NT2/D1 (cell line): ENCODE data around the gene ACAA2.
A peak's percentile ranks its signal among the peaks of the same experiment; 100 is the strongest.

Experiments used
- DNase-seq: peaks from one replicate; pipeline ENCODE4 v3.0.0-alpha.2; 2011; ENCODE audit warnings: low read depth, low spot score
- H3K27me3 ChIP-seq: 2 replicates; pipeline ENCODE4 v1.6.0; 2011; ENCODE audit warnings: mild to moderate bottlenecking; ENCODE audit not compliant: insufficient read length, insufficient read depth
- H3K36me3 ChIP-seq: 2 replicates; pipeline ENCODE4 v1.6.1; 2011; ENCODE audit warnings: mild to moderate bottlenecking, low read length, mixed read lengths; ENCODE audit not compliant: insufficient read depth, insufficient read length
- H3K4me1 ChIP-seq: 2 replicates; pipeline ENCODE4 v1.5.1; 2011; ENCODE audit not compliant: insufficient read depth, insufficient read length
- H3K4me3 ChIP-seq: 2 replicates; pipeline ENCODE4 v1.5.1; 2011; ENCODE audit warnings: low read depth; ENCODE audit not compliant: insufficient read length
- H3K9ac ChIP-seq: 2 replicates; pipeline ENCODE4 v1.6.0; 2011; ENCODE audit warnings: low read depth; ENCODE audit not compliant: insufficient read length
- H3K9me3 ChIP-seq: 2 replicates; pipeline ENCODE4 v1.5.1; 2011; ENCODE audit warnings: mild to moderate bottlenecking, low read length; ENCODE audit not compliant: insufficient read depth
- SUZ12 ChIP-seq: IDR thresholded peaks from 2 replicates; pipeline ENCODE4 v1.6.1; 2011; ENCODE audit not compliant: insufficient read length, insufficient read depth; ENCODE audit errors: extremely low read depth
- YY1 ChIP-seq: IDR thresholded peaks from 2 replicates; pipeline ENCODE4 v1.6.1; 2011; ENCODE audit not compliant: insufficient read length, insufficient read depth
- ZNF274 ChIP-seq: IDR thresholded peaks from 2 replicates; pipeline ENCODE4 v1.6.1; 2011; ENCODE audit warnings: mild to moderate bottlenecking, low read depth, low read length

Gene ACAA2, protein sequence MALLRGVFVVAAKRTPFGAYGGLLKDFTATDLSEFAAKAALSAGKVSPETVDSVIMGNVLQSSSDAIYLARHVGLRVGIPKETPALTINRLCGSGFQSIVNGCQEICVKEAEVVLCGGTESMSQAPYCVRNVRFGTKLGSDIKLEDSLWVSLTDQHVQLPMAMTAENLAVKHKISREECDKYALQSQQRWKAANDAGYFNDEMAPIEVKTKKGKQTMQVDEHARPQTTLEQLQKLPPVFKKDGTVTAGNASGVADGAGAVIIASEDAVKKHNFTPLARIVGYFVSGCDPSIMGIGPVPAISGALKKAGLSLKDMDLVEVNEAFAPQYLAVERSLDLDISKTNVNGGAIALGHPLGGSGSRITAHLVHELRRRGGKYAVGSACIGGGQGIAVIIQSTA

DNA sequence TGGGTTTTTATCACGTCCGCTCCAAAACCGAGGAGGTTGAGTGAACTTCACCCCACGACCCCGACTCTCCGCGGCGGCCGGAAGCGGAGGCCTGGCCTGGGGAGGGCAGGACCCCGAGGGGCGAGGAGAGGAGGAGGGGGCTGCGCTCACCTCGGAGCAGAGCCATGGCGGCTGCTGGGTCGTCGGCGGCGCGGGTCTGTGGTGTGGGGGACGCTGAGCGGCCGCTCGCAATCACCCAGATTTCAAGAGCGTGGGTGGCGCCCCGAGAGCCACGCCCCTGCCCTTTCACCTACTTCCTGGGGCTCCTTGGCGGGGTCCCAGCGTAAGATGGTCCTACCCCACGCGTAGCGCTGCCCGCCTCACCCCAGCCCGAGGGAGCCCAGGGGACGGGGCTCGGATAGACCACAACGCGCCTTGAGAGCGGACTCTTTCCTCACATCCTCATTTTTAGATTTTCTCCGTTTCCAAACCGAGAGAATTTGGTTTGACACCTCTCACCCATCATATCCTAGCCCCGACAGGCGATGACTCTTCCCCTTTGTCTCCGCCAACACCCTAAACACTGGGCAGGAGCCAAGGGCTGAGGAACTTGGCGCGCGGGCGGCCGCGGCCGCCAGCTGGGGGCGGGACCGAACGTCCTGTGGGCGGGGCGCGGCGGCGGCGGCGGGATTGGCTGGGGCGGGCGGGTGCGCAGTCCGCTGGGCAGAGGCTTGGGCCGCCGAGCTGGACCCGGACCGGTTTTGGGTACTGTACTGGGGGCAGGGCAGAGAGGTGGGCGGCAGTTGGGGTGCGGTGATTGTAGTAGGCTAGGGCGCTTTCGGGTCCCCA lies at the start of gene ACAA2:
TSS of gene ACAA2 (minus strand) at position 215 of the 828 bp plus-strand sequence. CDS start at position 166, 49 bp downstream.
- Histone ChIP-seq H3K27me3 (no peaks in the 10 kb centered on the region), H3K36me3 (peaks cover 6% of the 10 kb centered on the region), H3K4me1 (no peaks in the 10 kb centered on the region), H3K9ac (peak within 1 kb of the TSS; percentile 92), H3K9me3 (peaks cover 22% of the 10 kb centered on the region), H3K4me3 (peak within 1 kb of the TSS; percentile 82)
- DNase-seq, result peak; percentile 36
- no peak for TF ChIP-seq SUZ12
- no peak for TF ChIP-seq ZNF274
- TF ChIP-seq YY1, result no peak

DNA sequence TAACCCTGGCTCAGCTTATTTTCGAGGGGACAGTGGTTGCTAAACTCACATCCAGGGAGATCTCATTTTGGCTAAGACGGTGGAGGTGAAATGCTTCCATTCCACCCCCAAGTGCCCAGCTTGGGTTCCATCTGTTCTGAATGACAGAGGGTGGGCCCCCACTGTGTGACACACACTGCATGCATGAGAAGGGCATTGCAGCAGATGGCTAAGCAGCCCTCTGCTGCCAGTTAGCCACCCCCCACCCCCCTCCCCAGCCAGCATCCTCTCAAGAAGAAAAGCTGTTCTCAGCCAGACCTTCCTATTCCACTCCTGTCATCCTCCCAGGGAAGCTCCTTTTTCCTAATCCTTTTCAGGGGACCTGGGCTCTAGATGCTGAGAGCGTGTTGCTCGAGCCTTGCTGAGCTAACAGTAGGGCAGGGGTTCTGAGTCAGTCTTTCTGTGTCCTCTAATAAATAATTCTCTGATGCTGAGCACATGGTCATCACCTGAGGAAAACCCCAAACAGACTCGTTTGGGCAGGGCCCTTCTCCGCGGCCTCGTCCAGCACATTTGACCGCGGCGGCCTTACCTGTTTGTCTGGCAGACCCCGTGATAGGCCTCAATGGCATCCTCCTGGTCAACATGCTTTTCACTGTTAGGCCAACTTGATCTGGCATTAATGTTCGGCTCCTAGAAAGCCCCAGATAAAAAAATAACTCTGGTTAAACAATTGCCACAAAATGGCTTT lies 49.5 kb upstream of the ACAA2 start:
- no peaks in the 10 kb centered on the region for H3K27me3 ChIP-seq
- H3K36me3 ChIP-seq, result no peaks in the 10 kb centered on the region
- peak overlapping the region; percentile 21 for H3K9ac ChIP-seq
- DNase-seq, result no peak
- TF ChIP-seq ZNF274, result no peak
- no peak for TF ChIP-seq SUZ12
- TF ChIP-seq YY1, result no peak
- no peaks in the 10 kb centered on the region for H3K9me3 ChIP-seq
- H3K4me1 ChIP-seq, result peaks cover 4% of the 10 kb centered on the region
- no peak overlapping the region for H3K4me3 ChIP-seq

DNA sequence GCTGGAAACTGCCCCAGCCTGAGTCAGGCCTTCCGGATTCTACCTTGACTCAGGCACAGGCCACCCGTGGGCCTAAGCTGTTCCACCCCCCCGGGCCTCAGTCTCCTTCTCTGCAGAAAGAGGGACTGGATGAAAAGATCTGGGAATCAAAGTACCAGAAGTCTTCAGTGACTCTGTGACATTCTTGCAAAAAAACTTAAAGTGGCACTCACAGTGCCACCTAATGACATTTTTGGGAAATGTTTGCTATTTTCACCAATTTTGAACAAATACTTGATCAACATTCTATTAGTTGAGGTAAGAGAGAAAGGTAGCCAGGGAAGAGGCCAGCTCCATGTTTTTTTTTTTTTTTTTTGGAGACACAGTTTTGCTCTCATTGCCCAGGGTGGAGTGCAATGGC lies 48.3 kb upstream of the ACAA2 start:
- Histone ChIP-seq H3K9me3 (no peaks in the 10 kb centered on the region), H3K27me3 (no peaks in the 10 kb centered on the region), H3K36me3 (no peaks in the 10 kb centered on the region), H3K4me3 (no peak overlapping the region), H3K4me1 (peaks cover 4% of the 10 kb centered on the region), H3K9ac (no peak overlapping the region)
- no peak for TF ChIP-seq YY1
- no peak for TF ChIP-seq SUZ12
- no peak for TF ChIP-seq ZNF274
- no peak for DNase-seq

DNA sequence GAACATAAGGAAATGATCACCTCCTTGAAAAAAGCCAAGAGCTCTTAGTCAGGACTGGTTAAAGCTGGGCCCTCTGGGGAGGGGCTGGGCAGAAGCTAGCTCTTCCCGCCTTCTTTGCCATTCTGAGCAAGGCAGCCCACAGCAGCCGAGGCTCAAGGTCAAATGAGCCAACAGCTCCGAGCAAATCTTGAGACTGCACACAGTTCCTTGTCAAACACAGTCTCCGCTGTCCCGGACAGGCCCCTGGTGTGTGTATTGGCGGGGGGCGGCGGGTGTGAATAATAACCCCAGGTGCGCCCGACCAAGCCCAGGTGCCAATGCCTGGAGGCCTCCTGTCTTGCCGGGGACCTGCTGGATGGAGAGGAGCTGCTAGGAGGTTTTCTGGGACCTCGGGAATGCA lies 46.4 kb upstream of the ACAA2 start:
- Histone ChIP-seq H3K9ac (no peak overlapping the region), H3K4me1 (peaks cover 4% of the 10 kb centered on the region), H3K27me3 (no peaks in the 10 kb centered on the region), H3K4me3 (no peak overlapping the region), H3K36me3 (no peaks in the 10 kb centered on the region), H3K9me3 (no peaks in the 10 kb centered on the region)
- no peak for DNase-seq
- TF ChIP-seq ZNF274 (no peak), SUZ12 (no peak), YY1 (no peak)

DNA sequence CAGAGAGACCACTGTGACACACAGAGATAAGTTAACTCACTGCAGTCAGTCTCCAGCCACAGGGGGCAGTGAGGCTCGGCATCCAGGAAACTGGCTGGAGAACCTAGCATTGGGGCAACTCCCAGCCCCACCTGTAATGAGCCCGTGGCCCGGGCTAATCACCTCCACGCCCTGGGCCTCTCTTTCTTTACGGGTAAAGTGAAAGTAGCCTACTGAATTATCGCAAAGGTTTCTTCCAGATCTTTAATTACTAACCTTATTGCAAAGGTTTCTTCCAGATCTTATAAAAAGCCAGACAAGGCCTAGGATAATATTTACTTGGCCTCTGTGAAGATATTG lies 45.7 kb upstream of the ACAA2 start:
- H3K4me1 ChIP-seq, result peaks cover 4% of the 10 kb centered on the region
- TF ChIP-seq SUZ12 (no peak), ZNF274 (no peak), YY1 (no peak)
- H3K9ac ChIP-seq, result no peak overlapping the region

DNA sequence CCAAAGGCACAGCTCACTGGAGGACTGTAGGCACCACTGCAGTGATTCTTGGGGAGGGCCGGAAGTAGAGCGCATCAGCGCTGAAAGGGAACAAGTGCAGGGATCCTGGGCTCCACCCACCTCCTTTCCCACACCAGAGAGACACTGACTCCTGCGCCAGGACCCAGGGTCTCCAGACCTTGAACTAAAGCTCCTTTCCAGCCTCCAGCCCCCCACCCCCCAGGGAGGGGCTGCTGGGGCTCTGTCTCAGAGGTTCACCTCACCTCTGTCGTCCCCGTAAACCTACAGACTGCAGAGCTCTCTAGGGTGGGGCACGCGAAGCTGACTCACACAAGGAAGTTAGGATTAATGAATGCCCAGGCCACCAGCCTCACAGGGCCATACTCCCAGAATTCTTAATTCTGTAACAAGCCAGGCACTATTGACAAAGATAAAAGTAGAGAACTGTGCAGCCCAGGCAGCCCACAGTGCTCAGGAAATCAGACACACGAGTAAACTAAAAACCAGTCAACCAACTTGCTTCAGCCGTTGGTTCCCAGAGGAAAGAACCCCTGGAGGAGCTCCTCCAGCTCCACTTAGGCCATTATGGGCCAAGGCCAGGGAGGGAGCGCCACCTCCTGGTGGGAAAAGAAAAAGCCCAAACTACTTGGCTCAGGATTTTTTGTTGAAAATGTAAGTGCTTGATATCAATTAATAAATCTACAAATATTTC lies 45.1 kb upstream of the ACAA2 start:
- Histone ChIP-seq H3K4me1 (peaks cover 4% of the 10 kb centered on the region), H3K27me3 (no peaks in the 10 kb centered on the region), H3K4me3 (no peak overlapping the region), H3K36me3 (no peaks in the 10 kb centered on the region), H3K9ac (no peak overlapping the region), H3K9me3 (no peaks in the 10 kb centered on the region)
- no peak for TF ChIP-seq YY1
- no peak for TF ChIP-seq ZNF274
- TF ChIP-seq SUZ12, result no peak
- DNase-seq, result peak; percentile 65

More for the DNA sequence above, 45.7 kb upstream of the ACAA2 start:
- no peak for DNase-seq
- H3K27me3 ChIP-seq, result no peaks in the 10 kb centered on the region
- no peaks in the 10 kb centered on the region for H3K9me3 ChIP-seq
- H3K36me3 ChIP-seq, result no peaks in the 10 kb centered on the region
- H3K4me3 ChIP-seq, result no peak overlapping the region

DNA sequence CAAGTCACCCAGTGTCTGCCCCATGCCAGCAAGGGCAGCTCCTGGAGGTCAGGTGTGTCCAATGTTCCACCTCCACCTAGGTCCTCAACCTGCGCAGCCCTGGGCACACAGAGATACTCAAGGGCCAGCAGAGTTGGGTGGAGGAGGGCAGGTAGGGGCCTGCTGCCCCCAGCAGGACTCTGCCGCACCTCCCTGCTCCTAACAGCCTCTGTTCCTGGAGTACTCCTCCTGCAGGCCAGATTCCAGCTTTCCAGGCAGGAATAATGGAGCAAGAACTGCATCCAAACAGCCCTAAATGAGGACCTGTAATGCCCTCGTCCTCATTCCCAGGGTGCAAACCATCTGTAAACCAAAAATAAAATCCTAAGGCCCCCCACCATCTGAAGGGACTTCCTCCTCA lies 44.4 kb upstream of the ACAA2 start:
- no peaks in the 10 kb centered on the region for H3K9me3 ChIP-seq
- no peak for DNase-seq
- H3K9ac ChIP-seq, result no peak overlapping the region
- no peaks in the 10 kb centered on the region for H3K36me3 ChIP-seq
- TF ChIP-seq YY1, result no peak
- TF ChIP-seq SUZ12, result no peak
- TF ChIP-seq ZNF274, result no peak
- H3K4me1 ChIP-seq, result peaks cover 4% of the 10 kb centered on the region
- no peak overlapping the region for H3K4me3 ChIP-seq
- H3K27me3 ChIP-seq, result no peaks in the 10 kb centered on the region
